CD8-positive, alpha-beta memory T cell (primary cell): ENCODE results near the gene OGFR. TPM values are rescaled to one million over a fixed set of nuclear protein-coding genes. Genes with fewer than 3 reads are reported as not detected.

Source experiments
- CTCF ChIA-PET: fragments of 350-600 bp; sonication (Branson Sonifier 250); formaldehyde crosslinking; loops from one replicate; lab custom pipeline; 2021; ENCODE audit warnings: antibody characterized with exemption; lab: Charles Lee
- POLR2A ChIA-PET: fragments of 350-600 bp; sonication (Branson Sonifier 250); formaldehyde crosslinking; loops from one replicate; lab custom pipeline; 2021; ENCODE audit warnings: antibody characterized with exemption; lab: Charles Lee
- DNase-seq, 5 donors: peaks; one replicate each; pipeline versions ENCODE4 v3.0.0 to v3.0.0-alpha.2; 2020 to 2022; ENCODE audit warnings: mixed read lengths in 1 of 5
- H3K27ac ChIP-seq: one replicate; pipeline ENCODE4 v1.7.0; 2013; ENCODE audit warnings: low read depth, mild to moderate bottlenecking, low read length, moderate library complexity
- H3K27me3 ChIP-seq: 2 replicates; pipeline ENCODE4 v1.7.0; 2013; ENCODE audit warnings: low read length, mild to moderate bottlenecking; ENCODE audit not compliant: insufficient read depth, poor library complexity, severe bottlenecking
- H3K36me3 ChIP-seq: 2 replicates; pipeline ENCODE4 v1.7.0; 2013; ENCODE audit warnings: mild to moderate bottlenecking, low read length, moderate library complexity; ENCODE audit not compliant: insufficient read depth
- H3K4me1 ChIP-seq: 2 replicates; pipeline ENCODE4 v1.7.0; 2013; ENCODE audit warnings: mild to moderate bottlenecking, low read length, moderate library complexity; ENCODE audit not compliant: insufficient read depth
- H3K4me3 ChIP-seq: 2 replicates; pipeline ENCODE4 v1.7.0; 2013; ENCODE audit warnings: mild to moderate bottlenecking, low read length
- H3K9me3 ChIP-seq: 2 replicates; pipeline ENCODE4 v1.7.0; 2013; ENCODE audit warnings: mild to moderate bottlenecking, low read length
- H3K27ac Mint-ChIP-seq, 8 donors: one replicate each; pipeline ENCODE4 v1.8.0; 2020 to 2021; ENCODE audit warnings: mixed read lengths in 8 of 8, mild to moderate bottlenecking in 6 of 8, inconsistent platforms in 3 of 8, moderate library complexity in 3 of 8
- H3K27me3 Mint-ChIP-seq, 2 donors: one replicate each; pipeline ENCODE4 v1.8.0; 2020 to 2021; ENCODE audit warnings: mixed read lengths in 2 of 2, mild to moderate bottlenecking in 1 of 2, moderate library complexity in 1 of 2
- H3K36me3 Mint-ChIP-seq, 3 donors: one replicate each; pipeline ENCODE4 v1.8.0; 2020 to 2021; ENCODE audit warnings: mixed read lengths in 3 of 3, inconsistent platforms in 1 of 3, mild to moderate bottlenecking in 1 of 3
- H3K4me1 Mint-ChIP-seq, 3 donors: one replicate each; pipeline ENCODE4 v1.8.0; 2020 to 2021; ENCODE audit warnings: mixed read lengths in 3 of 3, inconsistent platforms in 1 of 3, mild to moderate bottlenecking in 1 of 3
- H3K4me3 Mint-ChIP-seq, 7 donors: one replicate each; pipeline ENCODE4 v1.8.0; 2020 to 2021; ENCODE audit warnings: mixed read lengths in 7 of 7, mild to moderate bottlenecking in 6 of 7, moderate library complexity in 4 of 7, inconsistent platforms in 2 of 7
- H3K9me3 Mint-ChIP-seq, 5 donors: one replicate each; pipeline ENCODE4 v1.8.0; 2020 to 2022; ENCODE audit warnings: mixed read lengths in 5 of 5, mild to moderate bottlenecking in 3 of 5, moderate library complexity in 2 of 5, inconsistent platforms in 1 of 5
- polyA plus RNA-seq: library from polyadenylated mRNA; unstranded; fragments of 300-500 nt; fragmentation: Illumina TruSeq; gene quantifications from one replicate; pipeline ENCODE4 v1.2.3, GENCODE V29; 2021
- total RNA-seq, 2 experiments: library from RNA; stranded (reverse); gene quantifications; one replicate each; pipeline ENCODE4 v1.2.3, GENCODE V29; 2021

Gene OGFR
- total and polyA plus RNA-seq, 3 experiments from 2014 or later, result 45.7 to 64.2 (median 47.9) TPM

- Histone ChIP-seq H3K4me3 (no peak overlapping the region), H3K27ac (no peak overlapping the region), H3K4me1 (peaks cover 42% of the 10 kb centered on the region), H3K36me3 (no peaks in the 10 kb centered on the region), H3K9me3 (no peaks in the 10 kb centered on the region), H3K27me3 (no peaks in the 10 kb centered on the region)
- no peak overlapping the region for H3K4me3 Mint-ChIP-seq
- POLR2A ChIA-PET, result no interaction called here
- H3K4me1 Mint-ChIP-seq, result peaks cover 26 to 55% (median 33%) of the 10 kb centered on the region in 3 donors
- CTCF ChIA-PET, result interaction anchor here (1.1 to 1.7 kb wide), 2 partner anchors 22 to 36 kb away, joined by 3 to 5 read pairs; no protein-coding TSS in a partner anchor
- DNase-seq, result no peak
- H3K9me3 Mint-ChIP-seq, result no peaks in the 10 kb centered on the region
- peak overlapping the region in 1 of 8 donors; percentile 94 for H3K27ac Mint-ChIP-seq
- no peaks in the 10 kb centered on the region for H3K27me3 Mint-ChIP-seq
- H3K36me3 Mint-ChIP-seq, result no peaks in the 10 kb centered on the region
Observed at GRCh38 chr20:62772103-62772611, 32.5 kb upstream of the OGFR start.

- Mint-ChIP-seq H3K27ac (no peak overlapping the region), H3K36me3 (no peaks in the 10 kb centered on the region), H3K27me3 (no peaks in the 10 kb centered on the region), H3K4me1 (peaks cover 29 to 57% (median 34%) of the 10 kb centered on the region in 3 donors), H3K4me3 (no peak overlapping the region), H3K9me3 (no peaks in the 10 kb centered on the region)
- Histone ChIP-seq H3K4me1 (peaks cover 46% of the 10 kb centered on the region), H3K36me3 (no peaks in the 10 kb centered on the region), H3K4me3 (no peak overlapping the region), H3K27ac (no peak overlapping the region), H3K27me3 (no peaks in the 10 kb centered on the region), H3K9me3 (no peaks in the 10 kb centered on the region)
- ChIA-PET CTCF (interaction anchor here (1.7 kb wide), 1 partner anchor 36 kb away, joined by 5 read pairs; no protein-coding TSS in a partner anchor), POLR2A (no interaction called here)
- no peak for DNase-seq
Observed at GRCh38 chr20:62772619-62772989, 32.0 kb upstream of the OGFR start.

- Histone ChIP-seq H3K4me1 (peaks cover 47% of the 10 kb centered on the region), H3K36me3 (no peaks in the 10 kb centered on the region), H3K27me3 (no peaks in the 10 kb centered on the region), H3K4me3 (no peak overlapping the region), H3K9me3 (no peaks in the 10 kb centered on the region), H3K27ac (no peak overlapping the region)
- no peak for DNase-seq
- POLR2A ChIA-PET, result no interaction called here
- CTCF ChIA-PET, result interaction anchor here (1.7 kb wide), 1 partner anchor 35 kb away, joined by 5 read pairs; no protein-coding TSS in a partner anchor
- H3K4me3 Mint-ChIP-seq, result peak overlapping the region in 1 of 7 donors; percentile 48
- H3K9me3 Mint-ChIP-seq, result no peaks in the 10 kb centered on the region
- no peaks in the 10 kb centered on the region for H3K27me3 Mint-ChIP-seq
- peak overlapping the region in 2 of 8 donors; percentile 42 to 72 for H3K27ac Mint-ChIP-seq
- H3K36me3 Mint-ChIP-seq, result no peaks in the 10 kb centered on the region
- H3K4me1 Mint-ChIP-seq, result peaks cover 29 to 56% (median 37%) of the 10 kb centered on the region in 3 donors
Observed at GRCh38 chr20:62772990-62773844, 31.4 kb upstream of the OGFR start.

- H3K36me3 ChIP-seq, result no peaks in the 10 kb centered on the region
- no peaks in the 10 kb centered on the region for H3K27me3 ChIP-seq
- no peaks in the 10 kb centered on the region for H3K9me3 ChIP-seq
- H3K9me3 Mint-ChIP-seq, result no peaks in the 10 kb centered on the region
- H3K4me1 Mint-ChIP-seq, result peaks cover 31 to 54% (median 40%) of the 10 kb centered on the region in 3 donors
- H3K4me3 Mint-ChIP-seq, result peak overlapping the region in 1 of 7 donors; percentile 32
- no peak for DNase-seq
- H3K27ac ChIP-seq, result no peak overlapping the region
- ChIA-PET POLR2A (interaction anchor here (0.5 kb wide), 1 partner anchor 95 kb away, joined by 3 read pairs; no protein-coding TSS in a partner anchor), CTCF (interaction anchor here (1.7 kb wide), 1 partner anchor 34 kb away, joined by 5 read pairs; no protein-coding TSS in a partner anchor)
- H3K4me3 ChIP-seq, result no peak overlapping the region
- H3K27me3 Mint-ChIP-seq, result no peaks in the 10 kb centered on the region
- H3K27ac Mint-ChIP-seq, result peak overlapping the region in 4 of 8 donors; percentile 54 to 90 (median 65)
- no peaks in the 10 kb centered on the region for H3K36me3 Mint-ChIP-seq
- H3K4me1 ChIP-seq, result peaks cover 47% of the 10 kb centered on the region
Observed at GRCh38 chr20:62773845-62774714, 30.6 kb upstream of the OGFR start.

DNA sequence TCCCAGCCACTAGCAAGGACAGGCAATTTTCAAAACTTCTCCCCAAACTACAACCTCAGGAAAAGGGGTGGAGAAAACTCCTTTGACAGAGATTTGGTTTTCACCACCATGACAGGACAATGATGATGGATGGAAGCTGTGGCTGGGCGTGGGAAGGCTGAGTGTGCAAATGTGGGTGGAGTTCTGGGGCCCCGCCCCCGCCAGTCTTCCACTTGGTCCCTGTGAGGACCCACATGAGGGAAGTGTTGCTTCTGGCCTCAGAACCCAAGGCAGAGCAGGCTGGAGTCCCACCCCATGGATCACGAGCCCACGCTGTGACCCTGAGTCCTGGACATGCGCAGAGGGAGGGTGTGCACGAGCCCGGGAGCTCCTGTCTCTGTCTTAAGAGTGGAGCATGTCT lies 29.9 kb upstream of the OGFR start:
- peaks cover 47% of the 10 kb centered on the region for H3K4me1 ChIP-seq
- no peaks in the 10 kb centered on the region for H3K36me3 ChIP-seq
- H3K9me3 ChIP-seq, result no peaks in the 10 kb centered on the region
- no peaks in the 10 kb centered on the region for H3K9me3 Mint-ChIP-seq
- no peaks in the 10 kb centered on the region for H3K27me3 Mint-ChIP-seq
- H3K27ac ChIP-seq, result peak overlapping the region; percentile 9
- no peaks in the 10 kb centered on the region for H3K36me3 Mint-ChIP-seq
- H3K4me1 Mint-ChIP-seq, result peaks cover 31 to 50% (median 40%) of the 10 kb centered on the region in 3 donors
- peak overlapping the region in 6 of 8 donors; percentile 32 to 90 (median 64) for H3K27ac Mint-ChIP-seq
- ChIA-PET POLR2A (interaction anchor here (0.5 kb wide), 2 partner anchors 15 to 95 kb away, joined by 3 to 5 read pairs; no protein-coding TSS in a partner anchor), CTCF (no interaction called here)
- DNase-seq, result no peak
- H3K27me3 ChIP-seq, result no peaks in the 10 kb centered on the region
- H3K4me3 Mint-ChIP-seq, result peak overlapping the region in 1 of 7 donors; percentile 20
- H3K4me3 ChIP-seq, result no peak overlapping the region

GRCh38 chr20:62775206-62775605 lies 29.4 kb upstream of the OGFR start:
- no peaks in the 10 kb centered on the region for H3K9me3 Mint-ChIP-seq
- H3K36me3 Mint-ChIP-seq, result no peaks in the 10 kb centered on the region
- CTCF ChIA-PET, result no interaction called here
- Histone ChIP-seq H3K9me3 (no peaks in the 10 kb centered on the region), H3K27ac (peak overlapping the region; percentile 9), H3K4me3 (peak overlapping the region; percentile 60), H3K36me3 (no peaks in the 10 kb centered on the region), H3K4me1 (peaks cover 47% of the 10 kb centered on the region), H3K27me3 (no peaks in the 10 kb centered on the region)
- POLR2A ChIA-PET, result interaction anchor here (0.5 to 1.3 kb wide), 2 partner anchors 15 to 19 kb away, joined by 5 to 7 read pairs; no protein-coding TSS in a partner anchor
- peak overlapping the region in 1 of 7 donors; percentile 41 for H3K4me3 Mint-ChIP-seq
- no peak for DNase-seq
- peaks cover 31 to 50% (median 40%) of the 10 kb centered on the region in 3 donors for H3K4me1 Mint-ChIP-seq
- H3K27me3 Mint-ChIP-seq, result no peaks in the 10 kb centered on the region
- H3K27ac Mint-ChIP-seq, result peak overlapping the region in 6 of 8 donors; percentile 39 to 90 (median 77)

DNA sequence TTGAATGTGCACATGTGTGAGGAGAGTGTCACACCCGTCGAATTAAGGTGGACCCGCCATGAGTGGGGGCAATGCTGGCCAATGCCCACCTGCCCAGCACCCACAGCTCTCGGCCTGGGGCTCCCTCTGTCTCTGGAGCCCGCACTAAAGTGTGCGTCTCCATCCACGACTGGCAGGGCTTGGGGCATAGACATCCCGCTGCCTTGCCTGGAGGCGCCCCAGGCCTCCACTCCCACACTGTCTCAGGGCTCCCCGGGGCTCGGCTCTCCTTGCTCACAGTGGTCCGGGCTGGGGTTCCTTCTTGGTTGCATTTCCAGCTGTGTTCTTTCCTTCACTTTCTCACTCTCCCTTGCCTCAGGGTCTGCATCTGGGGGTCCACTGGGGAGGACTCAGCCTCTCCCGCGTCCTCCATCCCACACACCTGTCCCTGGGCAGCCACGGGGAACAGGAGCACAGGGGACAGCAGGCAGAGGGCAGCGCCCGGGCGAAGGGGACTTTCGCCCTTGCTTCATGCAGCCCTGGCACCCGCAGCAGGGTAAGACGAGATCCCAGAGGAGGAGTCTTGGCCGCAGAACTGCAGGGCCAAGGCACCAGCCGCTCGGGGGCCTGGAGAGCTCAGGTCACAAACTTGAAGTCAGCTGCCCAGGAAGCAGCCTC lies 28.5 kb upstream of the OGFR start:
- Mint-ChIP-seq H3K4me3 (peak overlapping the region in 6 of 7 donors; percentile 57 to 88 (median 64)), H3K27me3 (no peaks in the 10 kb centered on the region), H3K36me3 (no peaks in the 10 kb centered on the region), H3K27ac (peak overlapping the region; percentile 64 to 91 (median 89)), H3K9me3 (no peaks in the 10 kb centered on the region), H3K4me1 (peaks cover 31 to 50% (median 40%) of the 10 kb centered on the region in 3 donors)
- Histone ChIP-seq H3K9me3 (no peaks in the 10 kb centered on the region), H3K27me3 (no peaks in the 10 kb centered on the region), H3K27ac (peak overlapping the region; percentile 75), H3K4me3 (peak overlapping the region; percentile 60), H3K4me1 (peaks cover 47% of the 10 kb centered on the region), H3K36me3 (no peaks in the 10 kb centered on the region)
- ChIA-PET POLR2A (interaction anchor here (0.9 to 1.3 kb wide), 2 partner anchors 18 to 35 kb away, joined by 3 to 7 read pairs; no protein-coding TSS in a partner anchor), CTCF (interaction anchor here (0.6 kb wide), 1 partner anchor 95 kb away, joined by 4 read pairs; no protein-coding TSS in a partner anchor)
- DNase-seq, result no peak
